Coronary artery (tissue), 2 donors: ENCODE measurements around the gene RYR3.
"Not testable (repeated sequence)": the region's sequence is repeated elsewhere in the genome, so short reads cannot be mapped to it uniquely, and the experiment has no call there.

Experiments
- DNase-seq: peaks from one replicate; pipeline ENCODE4 v3.0.0-alpha.2; 2017; ENCODE audit warnings: low spot score
- H3K27ac ChIP-seq, 2 donors: fragments of 200-600 bp; sonication (generic); one replicate each; pipeline ENCODE4 v1.5.1; 2016 to 2019
- H3K4me3 ChIP-seq: fragments of 200-600 bp; sonication (generic); 2 replicates; pipeline ENCODE4 v1.5.1; 2016; ENCODE audit warnings: mild to moderate bottlenecking, moderate library complexity
- TF ChIP-seq, protein P1 (sequence below): fragments of 200-600 bp; sonication (generic); IDR thresholded peaks from one replicate; pipeline ENCODE4 v1.5.1; 2019; ENCODE audit warnings: antibody characterized with exemption

The RYR3 gene

GRCh38 chr15:33580526-33580925 lies 269.8 kb downstream of the RYR3 start:
- H3K27ac ChIP-seq: no peak overlapping the region
- DNase-seq: no peak
- no peak overlapping the region for H3K4me3 ChIP-seq
- TF ChIP-seq, protein P1, sequence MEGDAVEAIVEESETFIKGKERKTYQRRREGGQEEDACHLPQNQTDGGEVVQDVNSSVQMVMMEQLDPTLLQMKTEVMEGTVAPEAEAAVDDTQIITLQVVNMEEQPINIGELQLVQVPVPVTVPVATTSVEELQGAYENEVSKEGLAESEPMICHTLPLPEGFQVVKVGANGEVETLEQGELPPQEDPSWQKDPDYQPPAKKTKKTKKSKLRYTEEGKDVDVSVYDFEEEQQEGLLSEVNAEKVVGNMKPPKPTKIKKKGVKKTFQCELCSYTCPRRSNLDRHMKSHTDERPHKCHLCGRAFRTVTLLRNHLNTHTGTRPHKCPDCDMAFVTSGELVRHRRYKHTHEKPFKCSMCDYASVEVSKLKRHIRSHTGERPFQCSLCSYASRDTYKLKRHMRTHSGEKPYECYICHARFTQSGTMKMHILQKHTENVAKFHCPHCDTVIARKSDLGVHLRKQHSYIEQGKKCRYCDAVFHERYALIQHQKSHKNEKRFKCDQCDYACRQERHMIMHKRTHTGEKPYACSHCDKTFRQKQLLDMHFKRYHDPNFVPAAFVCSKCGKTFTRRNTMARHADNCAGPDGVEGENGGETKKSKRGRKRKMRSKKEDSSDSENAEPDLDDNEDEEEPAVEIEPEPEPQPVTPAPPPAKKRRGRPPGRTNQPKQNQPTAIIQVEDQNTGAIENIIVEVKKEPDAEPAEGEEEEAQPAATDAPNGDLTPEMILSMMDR: no peak

DNA sequence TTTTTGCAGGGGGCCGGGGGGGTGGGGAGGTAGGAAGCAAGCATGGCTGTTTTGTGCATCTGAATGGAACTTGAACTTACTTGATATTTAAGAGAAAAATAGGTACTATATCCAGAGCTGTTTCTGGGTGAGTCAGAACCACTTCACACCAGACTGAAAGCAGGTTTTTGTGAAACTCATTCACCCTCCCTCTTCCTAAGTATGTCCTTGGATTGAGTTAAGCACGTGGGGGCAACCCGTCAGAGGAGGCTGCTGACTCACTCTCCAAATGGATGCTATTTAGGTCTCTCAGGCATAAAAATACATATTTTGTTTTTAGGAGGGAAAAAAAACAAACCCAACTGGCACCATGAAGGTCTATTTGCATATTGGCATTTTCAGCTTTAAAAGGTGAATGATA lies 270.3 kb downstream of the RYR3 start:
- TF ChIP-seq, protein P1: no peak
- no peak for DNase-seq
- H3K4me3 ChIP-seq: no peak overlapping the region
- H3K27ac ChIP-seq: no peak overlapping the region

GRCh38 chr15:33584797-33585196 lies 274.0 kb downstream of the RYR3 start:
- DNase-seq: no peak
- Histone ChIP-seq H3K27ac (no peak overlapping the region), H3K4me3 (no peak overlapping the region)
- TF ChIP-seq, protein P1: no peak

GRCh38 chr15:33586786-33587697 lies 276.3 kb downstream of the RYR3 start:
- TF ChIP-seq, protein P1: no peak
- no peak for DNase-seq
- H3K27ac ChIP-seq: no peak overlapping the region
- no peak overlapping the region for H3K4me3 ChIP-seq

DNA sequence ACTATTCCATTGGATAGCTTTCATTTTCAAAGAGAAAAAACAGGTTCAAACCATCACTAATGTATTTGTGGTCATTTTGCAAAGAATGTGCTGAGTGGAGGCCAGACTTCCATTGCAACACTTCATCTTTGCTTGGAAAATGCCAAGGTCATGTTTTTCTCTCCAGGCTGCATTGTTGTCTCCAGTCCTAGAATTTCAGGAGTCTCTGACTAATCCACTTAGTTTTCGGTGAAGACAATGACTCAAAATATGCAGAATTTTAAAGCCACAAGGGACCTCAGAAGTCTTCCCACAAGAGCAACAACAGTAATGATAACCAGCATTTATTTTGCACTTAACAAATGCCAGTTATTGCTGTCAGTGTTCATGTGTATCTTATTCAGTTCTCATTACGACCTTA lies 277.0 kb downstream of the RYR3 start:
- DNase-seq: no peak
- TF ChIP-seq, protein P1: no peak
- Histone ChIP-seq H3K27ac (no peak overlapping the region), H3K4me3 (no peak overlapping the region)

DNA sequence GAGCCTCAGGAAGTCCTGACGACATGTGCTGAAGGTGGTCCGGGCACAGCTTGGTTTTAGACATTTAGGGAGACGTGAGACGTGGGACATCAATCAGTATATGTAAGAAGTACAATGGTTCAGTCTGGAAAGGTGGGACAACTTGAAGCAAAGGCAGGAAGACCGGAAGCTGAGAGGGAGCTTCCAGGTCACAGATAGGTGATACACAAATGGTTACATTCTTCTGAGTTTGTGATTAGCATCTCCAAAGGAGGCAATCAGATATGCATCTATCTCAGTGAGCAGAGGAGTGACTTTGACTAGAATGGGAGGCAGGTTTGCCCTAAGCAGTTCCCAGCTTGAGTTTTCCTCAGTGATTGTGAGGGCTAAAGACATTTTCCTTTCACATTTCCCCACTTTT lies 282.1 kb downstream of the RYR3 start:
- Histone ChIP-seq H3K27ac (no peak overlapping the region), H3K4me3 (no peak overlapping the region)
- no peak for DNase-seq
- TF ChIP-seq, protein P1: no peak

DNA sequence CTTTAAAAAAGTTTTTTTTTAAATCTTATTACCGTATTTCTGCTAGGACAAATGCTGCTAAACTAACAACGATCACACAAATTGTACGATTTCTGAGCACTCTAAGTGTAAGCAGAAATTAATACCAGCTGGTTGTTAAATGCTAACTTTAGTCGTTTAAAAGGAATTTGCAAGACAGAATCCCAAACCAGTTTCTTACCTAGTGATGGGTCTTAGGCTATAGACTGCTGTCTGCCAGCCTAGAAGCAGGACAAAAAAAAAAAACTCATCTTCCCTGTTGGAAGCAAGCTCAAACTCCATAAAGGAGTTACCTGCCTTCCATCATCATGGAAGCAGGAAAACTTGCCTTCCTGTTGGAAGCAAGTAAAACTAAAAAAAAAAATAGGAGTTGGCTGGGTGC lies 287.6 kb downstream of the RYR3 start:
- DNase-seq, H3K27ac ChIP-seq, H3K4me3 ChIP-seq: not testable (repeated sequence)
